Raji (cell line): Measurements from ENCODE around the gene SH3RF3.

Experiments
- POLR2A ChIP-seq: IDR thresholded peaks from 2 replicates; pipeline ENCODE4 v1.6.1; 2011; ENCODE audit warnings: low read depth, low read length, control low read depth; ENCODE audit not compliant: insufficient read depth

SH3RF3 gene

GRCh38 chr2:109525836-109526235, 396.8 kb downstream of the SH3RF3 start:
- no peak for TF ChIP-seq POLR2A

GRCh38 chr2:109526442-109526970, 397.5 kb downstream of the SH3RF3 start:
- TF ChIP-seq POLR2A, result no peak

GRCh38 chr2:109527079-109527478, 398.1 kb downstream of the SH3RF3 start:
- TF ChIP-seq POLR2A, result no peak

GRCh38 chr2:109527846-109528705, 399.1 kb downstream of the SH3RF3 start:
- no peak for TF ChIP-seq POLR2A

GRCh38 chr2:109528811-109529501, 400.0 kb downstream of the SH3RF3 start:
- no peak for TF ChIP-seq POLR2A

- TF ChIP-seq POLR2A, result no peak
Observed at GRCh38 chr2:109529532-109530449, 400.8 kb downstream of the SH3RF3 start.

- TF ChIP-seq POLR2A, result no peak
Observed at GRCh38 chr2:109530712-109531111, 401.7 kb downstream of the SH3RF3 start.

GRCh38 chr2:109531221-109531620, 402.2 kb downstream of the SH3RF3 start:
- TF ChIP-seq POLR2A, result no peak

- TF ChIP-seq POLR2A, result no peak
Observed at GRCh38 chr2:109531896-109532727, 403.1 kb downstream of the SH3RF3 start.

- TF ChIP-seq POLR2A, result no peak
Observed at GRCh38 chr2:109532728-109533076, 403.7 kb downstream of the SH3RF3 start.

GRCh38 chr2:109533823-109534222, 404.8 kb downstream of the SH3RF3 start:
- TF ChIP-seq POLR2A, result no peak

GRCh38 chr2:109535217-109535946, 406.4 kb downstream of the SH3RF3 start:
- no peak for TF ChIP-seq POLR2A

- no peak for TF ChIP-seq POLR2A
Observed at GRCh38 chr2:109537565-109538222, 408.7 kb downstream of the SH3RF3 start.

GRCh38 chr2:109538546-109538945, 409.5 kb downstream of the SH3RF3 start:
- TF ChIP-seq POLR2A, result no peak

GRCh38 chr2:109542384-109542783, 413.4 kb downstream of the SH3RF3 start:
- TF ChIP-seq POLR2A, result no peak
